Measurements from ENCODE around the gene ENOX1. TPM values are rescaled to one million over a fixed set of nuclear protein-coding genes. Genes with fewer than 3 reads are reported as not detected.

The ENOX1 gene
- total and polyA plus RNA-seq, 9 donors = 10.1 to 17.5 (median 12.2) TPM

DNA sequence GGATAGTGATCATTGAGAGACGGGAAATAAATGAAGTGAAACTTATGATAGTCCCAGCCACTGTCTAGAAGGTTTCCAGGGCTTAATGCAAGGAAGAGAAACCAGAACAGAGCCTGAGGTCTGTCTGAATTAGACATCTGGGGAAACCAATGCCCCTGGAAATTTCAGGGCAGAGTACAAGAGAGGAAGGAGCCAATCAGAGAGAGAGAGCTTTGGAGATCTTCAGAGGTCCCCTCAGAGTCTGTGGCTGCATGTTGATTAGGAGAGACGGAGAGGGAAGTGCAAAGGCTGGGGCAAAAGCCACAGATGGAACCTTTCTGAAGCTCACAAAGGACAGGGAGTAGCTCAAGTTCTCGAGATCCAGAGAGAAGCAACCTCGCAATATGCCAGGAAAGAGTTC lies 385.4 kb downstream of the ENOX1 start:
- DNase-seq = peak; percentile 25
- Histone ChIP-seq H3K36me3 (ENCODE audit: control insufficient read depth, insufficient read depth, low read length) (no peaks in the 10 kb centered on the region), H3K4me1 (ENCODE audit: control insufficient read depth, insufficient read depth, low read length) (peaks cover 3% of the 10 kb centered on the region), H3K4me3 (ENCODE audit: low read length) (no peak overlapping the region), H3K9me3 (replicated peaks; ENCODE audit: control insufficient read depth, low read depth, low read length) (no peaks in the 10 kb centered on the region), H3K27ac (ENCODE audit: low read length) (no peak overlapping the region), H3K27me3 (ENCODE audit: control insufficient read depth, insufficient read depth, low read length) (no peaks in the 10 kb centered on the region)
- WGBS (ENCODE audit: insufficient coverage) = 50% methylated on average over 4 of the region's 4 CpGs

DNA sequence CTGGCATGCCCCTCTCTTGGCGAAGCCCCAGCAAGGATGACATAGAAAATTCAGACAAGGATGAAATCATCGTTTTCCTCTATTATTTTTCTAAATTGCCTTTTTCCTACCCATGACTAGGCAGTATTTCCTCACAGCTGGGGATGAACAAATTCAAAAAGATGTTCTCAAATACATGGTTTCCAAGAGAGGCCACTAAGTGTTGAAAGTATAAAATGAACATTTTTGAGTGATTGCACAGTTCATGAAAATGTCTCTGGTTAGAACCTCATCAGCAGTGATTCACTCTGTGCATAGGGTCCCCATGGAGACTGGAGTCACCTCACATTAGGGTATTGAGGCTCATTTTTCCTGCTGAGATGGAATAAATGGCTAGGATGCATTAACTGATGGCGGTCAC lies 389.7 kb downstream of the ENOX1 start:
- H3K36me3 ChIP-seq (ENCODE audit: control insufficient read depth, insufficient read depth, low read length) = no peaks in the 10 kb centered on the region
- no CpG with 5 or more reads among the region's 3 CpGs for WGBS (ENCODE audit: insufficient coverage)
- no peak for DNase-seq
- H3K27ac ChIP-seq (ENCODE audit: low read length) = no peak overlapping the region
- peaks cover 3% of the 10 kb centered on the region for H3K4me1 ChIP-seq (ENCODE audit: control insufficient read depth, insufficient read depth, low read length)
- H3K4me3 ChIP-seq (ENCODE audit: low read length) = no peak overlapping the region
- H3K27me3 ChIP-seq (ENCODE audit: control insufficient read depth, insufficient read depth, low read length) = no peaks in the 10 kb centered on the region
- no peaks in the 10 kb centered on the region for H3K9me3 ChIP-seq (replicated peaks; ENCODE audit: control insufficient read depth, low read depth, low read length)

DNA sequence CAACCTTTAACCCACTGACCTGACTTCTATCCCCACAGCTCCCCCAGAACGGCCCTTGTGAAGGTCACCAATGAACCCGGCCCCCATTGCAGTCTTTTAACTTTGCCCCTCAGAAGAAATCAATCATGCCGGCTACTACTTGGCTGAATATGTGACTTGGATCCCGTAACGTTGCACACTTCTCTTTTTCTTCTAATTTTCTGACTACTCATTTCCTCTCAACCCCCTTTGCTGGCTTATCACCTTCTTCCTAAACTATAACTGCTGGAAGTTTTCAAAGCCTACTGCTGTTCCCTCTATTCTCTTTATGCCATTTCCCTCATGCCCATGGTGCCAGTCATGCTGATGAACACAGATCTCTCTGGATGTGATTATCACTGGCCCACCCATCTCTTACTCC lies 395.7 kb downstream of the ENOX1 start:
- DNase-seq = no peak
- 58% methylated on average over 5 of the region's 5 CpGs for WGBS (ENCODE audit: insufficient coverage)
- Histone ChIP-seq H3K4me1 (ENCODE audit: control insufficient read depth, insufficient read depth, low read length) (peaks cover 3% of the 10 kb centered on the region), H3K9me3 (replicated peaks; ENCODE audit: control insufficient read depth, low read depth, low read length) (no peaks in the 10 kb centered on the region), H3K4me3 (ENCODE audit: low read length) (no peak overlapping the region), H3K27me3 (ENCODE audit: control insufficient read depth, insufficient read depth, low read length) (no peaks in the 10 kb centered on the region), H3K36me3 (ENCODE audit: control insufficient read depth, insufficient read depth, low read length) (no peaks in the 10 kb centered on the region), H3K27ac (ENCODE audit: low read length) (no peak overlapping the region)

DNA sequence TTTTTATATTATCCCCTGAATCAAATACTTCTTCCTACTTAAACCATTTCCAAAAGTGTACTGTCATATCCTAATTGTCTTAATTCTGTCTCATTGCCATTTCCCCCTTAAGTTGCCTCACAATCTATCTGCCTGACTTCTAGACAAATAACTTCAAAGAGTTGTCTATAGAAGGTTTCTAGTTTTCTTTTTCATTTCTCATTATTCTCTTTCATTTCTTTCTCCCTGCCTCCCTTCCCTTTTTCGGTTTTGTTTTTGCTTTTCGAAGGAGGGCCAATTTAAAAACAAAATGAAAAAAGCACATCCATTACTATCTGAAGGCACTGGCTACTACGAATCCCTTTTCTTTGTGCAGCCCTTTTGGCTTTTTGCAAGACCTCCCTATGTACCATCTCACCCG lies 396.2 kb downstream of the ENOX1 start:
- Histone ChIP-seq H3K36me3 (ENCODE audit: control insufficient read depth, insufficient read depth, low read length) (no peaks in the 10 kb centered on the region), H3K27me3 (ENCODE audit: control insufficient read depth, insufficient read depth, low read length) (no peaks in the 10 kb centered on the region), H3K4me3 (ENCODE audit: low read length) (no peak overlapping the region), H3K4me1 (ENCODE audit: control insufficient read depth, insufficient read depth, low read length) (peaks cover 3% of the 10 kb centered on the region), H3K27ac (ENCODE audit: low read length) (no peak overlapping the region), H3K9me3 (replicated peaks; ENCODE audit: control insufficient read depth, low read depth, low read length) (no peaks in the 10 kb centered on the region)
- WGBS (ENCODE audit: insufficient coverage) = 97% methylated on average over 4 of the region's 4 CpGs
- no peak for DNase-seq

DNA sequence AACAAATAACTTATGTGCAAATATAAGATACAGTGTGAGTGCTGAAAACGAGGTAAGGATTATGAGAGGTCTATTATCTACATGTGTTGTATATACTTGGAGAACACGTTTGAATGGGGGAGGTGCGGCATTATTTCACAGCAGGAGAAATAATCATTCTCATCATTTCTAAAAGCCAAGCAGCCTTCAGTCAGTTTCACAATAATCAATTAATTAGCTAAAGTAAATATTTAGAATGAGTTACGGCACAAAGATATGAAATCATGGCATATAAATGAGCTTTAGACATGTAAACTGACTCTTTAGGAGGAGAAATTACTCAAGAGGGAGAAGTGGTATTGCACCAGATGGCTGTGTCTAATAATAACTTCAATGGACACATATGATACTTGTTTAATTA lies 396.8 kb downstream of the ENOX1 start:
- Histone ChIP-seq H3K9me3 (replicated peaks; ENCODE audit: control insufficient read depth, low read depth, low read length) (no peaks in the 10 kb centered on the region), H3K4me1 (ENCODE audit: control insufficient read depth, insufficient read depth, low read length) (peaks cover 3% of the 10 kb centered on the region), H3K36me3 (ENCODE audit: control insufficient read depth, insufficient read depth, low read length) (no peaks in the 10 kb centered on the region), H3K4me3 (ENCODE audit: low read length) (no peak overlapping the region), H3K27ac (ENCODE audit: low read length) (no peak overlapping the region), H3K27me3 (ENCODE audit: control insufficient read depth, insufficient read depth, low read length) (no peaks in the 10 kb centered on the region)
- DNase-seq = no peak
- WGBS (ENCODE audit: insufficient coverage) = no CpG with 5 or more reads among the region's 4 CpGs

DNA sequence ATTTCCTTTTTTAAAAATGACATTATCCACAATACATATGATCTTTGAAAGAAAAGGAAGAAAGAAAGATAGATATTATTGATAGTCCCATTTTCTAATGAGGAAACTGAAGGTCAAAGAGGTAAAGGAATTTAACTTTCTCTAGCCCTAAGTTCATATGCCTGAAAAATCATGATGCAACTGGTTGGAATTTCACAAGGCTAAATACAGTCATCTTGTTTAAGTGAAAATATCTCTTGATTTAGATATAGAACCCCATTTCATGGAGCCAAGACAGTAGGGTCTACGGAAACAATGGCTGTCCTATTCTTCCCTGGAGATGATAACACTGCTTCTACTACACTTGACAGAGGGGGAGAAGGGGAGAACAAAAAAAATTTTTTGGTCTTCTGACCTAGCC lies 397.2 kb downstream of the ENOX1 start:
- H3K4me1 ChIP-seq (ENCODE audit: control insufficient read depth, insufficient read depth, low read length) = peaks cover 3% of the 10 kb centered on the region
- no peak overlapping the region for H3K4me3 ChIP-seq (ENCODE audit: low read length)
- no peaks in the 10 kb centered on the region for H3K36me3 ChIP-seq (ENCODE audit: control insufficient read depth, insufficient read depth, low read length)
- no peaks in the 10 kb centered on the region for H3K27me3 ChIP-seq (ENCODE audit: control insufficient read depth, insufficient read depth, low read length)
- no peaks in the 10 kb centered on the region for H3K9me3 ChIP-seq (replicated peaks; ENCODE audit: control insufficient read depth, low read depth, low read length)
- no CpG with 5 or more reads among the region's 1 CpG for WGBS (ENCODE audit: insufficient coverage)
- no peak for DNase-seq
- no peak overlapping the region for H3K27ac ChIP-seq (ENCODE audit: low read length)

DNA sequence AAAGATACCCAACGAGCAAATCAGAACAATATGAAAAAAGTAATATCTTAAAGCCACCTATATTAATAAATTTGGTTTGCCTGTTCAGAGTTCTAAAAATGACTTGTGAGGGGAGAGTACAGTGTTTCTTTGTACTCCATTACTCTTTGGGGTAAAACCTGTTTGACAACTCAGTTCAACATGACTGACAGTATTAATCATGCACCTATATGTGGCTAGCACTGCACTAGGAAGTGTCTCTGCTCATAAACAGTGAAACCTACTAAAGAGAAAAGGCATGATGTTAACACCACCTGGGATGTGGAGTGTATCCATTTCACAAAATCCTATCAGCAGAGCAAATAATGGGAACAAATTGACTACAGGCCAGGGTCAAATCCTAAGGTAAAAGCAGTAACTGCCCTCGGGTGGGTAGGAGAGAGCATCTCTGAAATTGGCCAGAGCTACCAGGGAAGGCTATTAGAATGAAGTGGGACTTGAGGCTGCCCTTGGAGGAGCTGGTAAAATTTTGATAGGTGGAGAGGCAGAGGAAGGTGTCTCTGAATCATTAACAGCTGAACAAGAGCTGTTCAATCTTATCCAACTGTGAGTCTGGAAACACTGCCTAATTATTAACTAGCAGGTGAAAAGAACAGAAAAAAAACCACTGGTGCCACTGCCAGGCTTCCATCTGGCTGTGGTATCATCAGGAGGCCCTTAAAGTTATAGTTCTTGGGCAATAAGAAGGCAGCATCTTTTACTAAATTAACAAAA lies 398.3 kb downstream of the ENOX1 start:
- Histone ChIP-seq H3K27ac (ENCODE audit: low read length) (peak overlapping the region; percentile 13), H3K9me3 (replicated peaks; ENCODE audit: control insufficient read depth, low read depth, low read length) (no peaks in the 10 kb centered on the region), H3K27me3 (ENCODE audit: control insufficient read depth, insufficient read depth, low read length) (no peaks in the 10 kb centered on the region), H3K36me3 (ENCODE audit: control insufficient read depth, insufficient read depth, low read length) (no peaks in the 10 kb centered on the region), H3K4me1 (ENCODE audit: control insufficient read depth, insufficient read depth, low read length) (peaks cover 3% of the 10 kb centered on the region), H3K4me3 (ENCODE audit: low read length) (no peak overlapping the region)
- no CpG with 5 or more reads among the region's 2 CpGs for WGBS (ENCODE audit: insufficient coverage)
- DNase-seq = no peak

DNA sequence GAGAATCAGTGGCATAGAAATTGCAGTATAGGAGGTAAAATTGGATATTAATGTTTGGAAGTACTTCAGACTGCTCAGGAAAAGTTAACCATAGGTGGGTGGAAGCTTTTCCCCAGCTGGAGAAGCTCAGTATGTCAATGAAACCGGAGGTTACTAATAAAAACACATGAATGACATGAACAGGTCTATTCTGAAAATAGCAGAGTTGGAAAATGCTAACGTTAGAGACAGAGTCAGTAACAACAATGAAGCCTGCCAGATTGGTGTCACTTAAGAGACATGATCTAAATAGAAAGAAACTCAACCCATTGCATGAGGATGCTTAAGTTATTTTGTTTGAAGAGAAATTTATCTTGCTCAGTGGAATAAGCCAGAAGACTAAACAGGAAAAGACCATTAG lies 398.9 kb downstream of the ENOX1 start:
- Histone ChIP-seq H3K27me3 (ENCODE audit: control insufficient read depth, insufficient read depth, low read length) (no peaks in the 10 kb centered on the region), H3K27ac (ENCODE audit: low read length) (peak overlapping the region; percentile 13), H3K4me1 (ENCODE audit: control insufficient read depth, insufficient read depth, low read length) (peaks cover 3% of the 10 kb centered on the region), H3K9me3 (replicated peaks; ENCODE audit: control insufficient read depth, low read depth, low read length) (no peaks in the 10 kb centered on the region), H3K36me3 (ENCODE audit: control insufficient read depth, insufficient read depth, low read length) (no peaks in the 10 kb centered on the region), H3K4me3 (ENCODE audit: low read length) (no peak overlapping the region)
- WGBS (ENCODE audit: insufficient coverage) = no CpG with 5 or more reads among the region's 2 CpGs
- DNase-seq = peak; percentile 53

DNA sequence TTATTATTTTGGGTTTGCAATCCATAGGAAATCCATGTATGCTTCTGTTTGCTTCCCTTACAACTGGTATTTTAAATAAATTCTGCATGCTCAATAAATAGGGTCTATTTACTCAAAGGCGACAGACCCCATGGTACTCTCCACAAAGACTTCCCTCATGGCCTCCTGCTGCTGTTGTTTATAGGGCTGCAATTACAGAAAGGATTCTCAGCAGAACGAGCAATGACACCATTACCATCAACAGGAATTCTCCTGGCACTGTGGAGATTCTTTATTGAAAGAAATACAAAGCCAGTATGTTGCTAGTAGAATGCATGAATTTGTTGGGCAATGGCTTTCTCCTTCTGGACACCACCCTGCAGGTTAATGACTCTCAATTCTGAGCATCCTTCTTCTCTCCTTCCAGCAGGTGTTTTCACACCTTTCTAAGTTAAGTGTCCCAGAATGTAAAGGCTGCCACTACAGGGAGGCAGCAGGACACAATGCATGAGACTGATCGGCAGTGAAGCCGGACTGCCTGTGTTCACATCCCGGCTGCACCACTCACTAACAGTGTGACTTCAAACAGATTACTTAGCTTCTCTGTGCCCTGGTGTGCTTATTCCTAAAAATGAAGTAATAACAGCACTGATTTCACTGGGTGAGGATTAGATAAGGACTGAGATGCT lies 403.1 kb downstream of the ENOX1 start:
- DNase-seq = no peak
- WGBS (ENCODE audit: insufficient coverage) = 67% methylated on average over 3 of the region's 5 CpGs
- Histone ChIP-seq H3K4me3 (ENCODE audit: low read length) (no peak overlapping the region), H3K36me3 (ENCODE audit: control insufficient read depth, insufficient read depth, low read length) (no peaks in the 10 kb centered on the region), H3K27ac (ENCODE audit: low read length) (no peak overlapping the region), H3K4me1 (ENCODE audit: control insufficient read depth, insufficient read depth, low read length) (no peaks in the 10 kb centered on the region), H3K9me3 (replicated peaks; ENCODE audit: control insufficient read depth, low read depth, low read length) (no peaks in the 10 kb centered on the region), H3K27me3 (ENCODE audit: control insufficient read depth, insufficient read depth, low read length) (no peaks in the 10 kb centered on the region)

DNA sequence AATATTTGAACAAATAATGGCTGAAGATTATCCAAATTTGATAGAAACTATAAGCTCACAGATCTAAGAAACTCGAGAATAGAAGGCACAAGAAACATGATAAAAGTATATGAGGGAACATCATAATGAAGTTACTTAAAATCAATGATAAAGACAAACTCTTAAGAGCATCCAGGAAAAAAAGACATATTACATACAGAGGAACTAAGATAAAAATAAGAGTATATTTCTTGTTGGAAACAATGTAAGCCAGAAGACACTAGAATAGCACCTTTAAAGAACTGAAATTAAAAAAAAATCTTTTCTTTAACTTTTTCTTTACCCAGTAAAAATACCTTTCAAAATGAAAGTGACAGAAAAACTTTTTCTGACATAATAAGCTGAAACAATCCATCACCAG lies 407.0 kb downstream of the ENOX1 start:
- Histone ChIP-seq H3K4me1 (ENCODE audit: control insufficient read depth, insufficient read depth, low read length) (no peaks in the 10 kb centered on the region), H3K36me3 (ENCODE audit: control insufficient read depth, insufficient read depth, low read length) (no peaks in the 10 kb centered on the region), H3K4me3 (ENCODE audit: low read length) (no peak overlapping the region), H3K27ac (ENCODE audit: low read length) (no peak overlapping the region), H3K27me3 (ENCODE audit: control insufficient read depth, insufficient read depth, low read length) (no peaks in the 10 kb centered on the region), H3K9me3 (replicated peaks; ENCODE audit: control insufficient read depth, low read depth, low read length) (no peaks in the 10 kb centered on the region)
- no peak for DNase-seq
- no CpG with 5 or more reads among the region's 1 CpG for WGBS (ENCODE audit: insufficient coverage)

All from muscle of leg (tissue), 11 donors.